ENCODE results near the gene FCN2. TPM values are rescaled to one million over a fixed set of nuclear protein-coding genes. Genes with fewer than 3 reads are reported as not detected.

Gene FCN2
- total and polyA plus RNA-seq, 2 of the 13 experiments (the other 11 are each of a cell fraction or from before 2014, with no cell fraction given), result not detected

- no peak for TF ChIP-seq ZNF331 (CRISPR knock-in tag; IDR thresholded peaks at IDR 0.05)
- TF ChIP-seq ZMYM2 (CRISPR knock-in tag; IDR thresholded peaks at IDR 0.05), result no peak
- no peak for TF ChIP-seq TIGD3 (CRISPR knock-in tag; IDR thresholded peaks at IDR 0.05; ENCODE audit: borderline replicate concordance)
- no peak for TF ChIP-seq FLYWCH1 (CRISPR knock-in tag; IDR thresholded peaks at IDR 0.05)
- no peak for TF ChIP-seq RNF2 (conservative IDR thresholded peaks at IDR 0.05; ENCODE audit: low read depth)
- TF ChIP-seq MAF1 (CRISPR knock-in tag; IDR thresholded peaks at IDR 0.05; ENCODE audit: borderline replicate concordance), result no peak
- intact Hi-C loops (cut with micrococcal nuclease; ENCODE audit: unreplicated experiment), result no loop called here
- ChIA-PET POLR2A (no interaction called here), CTCF (ENCODE audit: low intra/inter-chr PET ratio, low total read pairs) (no interaction called here)
- Histone ChIP-seq H3K9me3 (ENCODE audit: low read length) (no peaks in the 10 kb centered on the region), H2AFZ (ENCODE audit: low read length) (no peak overlapping the region), H3K4me1 (ENCODE audit: insufficient read depth, low read length) (no peaks in the 10 kb centered on the region), H3K27ac (ENCODE audit: extremely low read length, insufficient read depth, low read length) (no peak overlapping the region), H3K27me3 (ENCODE audit: control insufficient read depth in 1 of 2, insufficient read depth in 2 of 2, low read length in 2 of 2) (peaks cover 3 to 50% of the 10 kb centered on the region in 2 experiments; a peak in 4 of 5 replicates), H3K79me2 (ENCODE audit: insufficient read depth, low read length) (no peaks in the 10 kb centered on the region), H4K20me1 (ENCODE audit: insufficient read depth, low read length) (no peaks in the 10 kb centered on the region), H3K9ac (ENCODE audit: insufficient read depth, low read depth, low read length) (no peak overlapping the region), H3K4me3 (replicated peaks in 1 of 3; ENCODE audit: insufficient read depth in 1 of 3, low read depth in 2 of 3, low read length in 3 of 3) (no peak overlapping the region), H3K4me2 (ENCODE audit: low read depth, low read length) (no peak overlapping the region), H3K36me3 (replicated peaks in 1 of 2; ENCODE audit: control insufficient read depth in 1 of 2, insufficient read depth in 2 of 2, low read length in 2 of 2) (no peaks in the 10 kb centered on the region)
- ATAC-seq (no peak), DNase-seq (ENCODE audit: low spot score) (no peak), FAIRE-seq (no peak)
- 2% methylated on average over 9 of the region's 13 CpGs for WGBS (ENCODE audit: low lambda C conversion rate)
- no TSS peak for BruUV-seq (replicated peaks)
- in situ Hi-C loops (cut with HindIII; ENCODE audit: extremely low pct_ligation_motif_present, low pct_unique_long_range_greater_than_20kb), result no loop called here
Observed at GRCh38 chr9:134929193-134930158, 48.9 kb downstream of the FCN2 start.

GRCh38 chr9:134930398-134930797, 49.8 kb downstream of the FCN2 start:
- FAIRE-seq, result no peak
- H2AFZ ChIP-seq (ENCODE audit: low read length), result no peak overlapping the region
- CTCF ChIA-PET (ENCODE audit: low intra/inter-chr PET ratio, low total read pairs), result no interaction called here
- no peaks in the 10 kb centered on the region for H4K20me1 ChIP-seq (ENCODE audit: insufficient read depth, low read length)
- H3K9me3 ChIP-seq (ENCODE audit: low read length), result no peaks in the 10 kb centered on the region
- no peaks in the 10 kb centered on the region for H3K79me2 ChIP-seq (ENCODE audit: insufficient read depth, low read length)
- intact Hi-C loops (cut with micrococcal nuclease; ENCODE audit: unreplicated experiment) (no loop called here), in situ Hi-C loops (cut with HindIII; ENCODE audit: extremely low pct_ligation_motif_present, low pct_unique_long_range_greater_than_20kb) (no loop called here)
- no peak for DNase-seq (ENCODE audit: low spot score)
- no peak for ATAC-seq
- no TSS peak for BruUV-seq (replicated peaks)
- no peak overlapping the region for H3K4me2 ChIP-seq (ENCODE audit: low read depth, low read length)
- no peaks in the 10 kb centered on the region for H3K4me1 ChIP-seq (ENCODE audit: insufficient read depth, low read length)
- H3K27ac ChIP-seq (ENCODE audit: extremely low read length, insufficient read depth, low read length), result no peak overlapping the region
- no peaks in the 10 kb centered on the region for H3K36me3 ChIP-seq (replicated peaks in 1 of 2; ENCODE audit: control insufficient read depth in 1 of 2, insufficient read depth in 2 of 2, low read length in 2 of 2)
- POLR2A ChIA-PET, result no interaction called here
- 11% methylated on average over 10 of the region's 13 CpGs for WGBS (ENCODE audit: low lambda C conversion rate)
- peaks cover 6 to 59% of the 10 kb centered on the region in 2 experiments; a peak in 4 of 5 replicates for H3K27me3 ChIP-seq (ENCODE audit: control insufficient read depth in 1 of 2, insufficient read depth in 2 of 2, low read length in 2 of 2)
- no peak overlapping the region for H3K4me3 ChIP-seq (replicated peaks in 1 of 3; ENCODE audit: insufficient read depth in 1 of 3, low read depth in 2 of 3, low read length in 3 of 3)
- no peak overlapping the region for H3K9ac ChIP-seq (ENCODE audit: insufficient read depth, low read depth, low read length)
- TF ChIP-seq ZNF350 (CRISPR knock-in tag; IDR thresholded peaks at IDR 0.05; ENCODE audit: borderline replicate concordance, low read depth) (no peak), E2F1 (CRISPR knock-in tag; IDR thresholded peaks at IDR 0.05) (no peak), DDIT3 (CRISPR knock-in tag; IDR thresholded peaks at IDR 0.05) (no peak), NPAS2 (CRISPR knock-in tag; IDR thresholded peaks at IDR 0.05; ENCODE audit: borderline replicate concordance) (no peak), ZNF562 (CRISPR knock-in tag; IDR thresholded peaks at IDR 0.05; ENCODE audit: borderline replicate concordance) (no peak), MYNN (CRISPR knock-in tag; IDR thresholded peaks at IDR 0.05; ENCODE audit: low read depth) (no peak), ZNF510 (CRISPR knock-in tag; IDR thresholded peaks at IDR 0.05; ENCODE audit: low read depth) (no peak), ZKSCAN8 (CRISPR knock-in tag; IDR thresholded peaks at IDR 0.05; ENCODE audit: borderline replicate concordance) (no peak)

All from HepG2 (cell line).